Measurements from ENCODE around the gene TK2.
A peak's percentile ranks its signal among the peaks of the same experiment; 100 is the strongest.
"Not testable (repeated sequence)": the region's sequence is repeated elsewhere in the genome, so short reads cannot be mapped to it uniquely, and the experiment has no call there.

TK2 gene

GRCh38 chr16:66517586-66518263 is 32.2 kb downstream of the TK2 start:
- DNase-seq, result no peak

GRCh38 chr16:66516808-66517585 is 32.9 kb downstream of the TK2 start:
- peak; percentile 99 for DNase-seq

GRCh38 chr16:66516509-66516807 is 33.5 kb downstream of the TK2 start:
- no peak for DNase-seq

GRCh38 chr16:66515596-66516508 is 34.1 kb downstream of the TK2 start:
- peak; percentile 89 for DNase-seq

- DNase-seq, result not testable (repeated sequence)
Measured at GRCh38 chr16:66514980-66515595, 34.8 kb downstream of the TK2 start.

GRCh38 chr16:66514391-66514790 is 35.5 kb downstream of the TK2 start:
- not testable (repeated sequence) for DNase-seq

- DNase-seq, result no peak
Measured at GRCh38 chr16:66513111-66513723, 36.7 kb downstream of the TK2 start.

- DNase-seq, result peak; percentile 40
Measured at GRCh38 chr16:66512272-66513110, 37.4 kb downstream of the TK2 start.

- DNase-seq, result peak; percentile 89
Measured at GRCh38 chr16:66511602-66512271, 38.2 kb downstream of the TK2 start.

GRCh38 chr16:66510711-66511601 is 39.0 kb downstream of the TK2 start:
- no peak for DNase-seq

GRCh38 chr16:66510298-66510697 is 39.6 kb downstream of the TK2 start:
- DNase-seq, result no peak

- no peak for DNase-seq
Measured at GRCh38 chr16:66509576-66509975, 40.3 kb downstream of the TK2 start.

GRCh38 chr16:66508914-66509496 is 40.9 kb downstream of the TK2 start:
- no peak for DNase-seq

GRCh38 chr16:66508248-66508913 is 41.5 kb downstream of the TK2 start:
- DNase-seq, result peak; percentile 94

- DNase-seq, result no peak
Measured at GRCh38 chr16:66507731-66508239, 42.1 kb downstream of the TK2 start.

- DNase-seq, result no peak
Measured at GRCh38 chr16:66503612-66504011, 46.3 kb downstream of the TK2 start.

GRCh38 chr16:66503030-66503429 is 46.9 kb downstream of the TK2 start:
- DNase-seq, result no peak

- DNase-seq, result peak; percentile 82
Measured at GRCh38 chr16:66502020-66502913, 47.7 kb downstream of the TK2 start.
